ENCODE data around the gene CAMK1G. TPM values are rescaled to one million over a fixed set of nuclear protein-coding genes. Genes with fewer than 3 reads are reported as not detected.

Gene CAMK1G
- total and polyA plus RNA-seq, 2 experiments from 2014 or later = 0.11 TPM; not detected in 1

- TF ChIP-seq EZH2 (IDR thresholded peaks at IDR 0.05; ENCODE audit: insufficient read depth, poor library complexity, severe bottlenecking) = no peak
- no peak for TF ChIP-seq EZH2phosphoT487 (IDR thresholded peaks at IDR 0.05; ENCODE audit: insufficient read depth, low read depth)
- Histone ChIP-seq H3K4me2 (ENCODE audit: unreplicated experiment) (no peak overlapping the region), H3F3A (ENCODE audit: insufficient read depth) (no peaks in the 10 kb centered on the region), H3K36me3 (ENCODE audit: low read depth) (no peaks in the 10 kb centered on the region), H3K9me3 (ENCODE audit: low read depth) (no peaks in the 10 kb centered on the region), H4K20me1 (ENCODE audit: insufficient read depth) (no peaks in the 10 kb centered on the region), H3K4me3 (no peak overlapping the region), H2AFZ (no peak overlapping the region), H3K27ac (no peak overlapping the region), H3K27me3 (replicated peaks; ENCODE audit: insufficient read depth) (0 out of 2 replicates have a peak, but pooled peaks cover 4% of the 10 kb centered on the region), H3K9ac (no peak overlapping the region), H3K9me2 (ENCODE audit: insufficient read depth) (no peaks in the 10 kb centered on the region), H3K79me2 (ENCODE audit: insufficient read depth) (no peaks in the 10 kb centered on the region), H3K4me1 (ENCODE audit: insufficient read depth) (no peaks in the 10 kb centered on the region)
- 76 to 84% methylated on average over 8 of the region's 8 CpGs for WGBS, 2 experiments (ENCODE audit: low coverage in 1 of 2, low lambda C conversion rate in 2 of 2, missing lambda C conversion rate in 2 of 2)
- in situ Hi-C loops (cut with MboI) = no loop called here
- DNase-seq = no peak
These were observed 24.3 kb downstream of the CAMK1G start for GRCh38 chr1:209607795-209608178.

GRCh38 chr1:209609041-209609790 lies 25.7 kb downstream of the CAMK1G start:
- Histone ChIP-seq H3K27me3 (replicated peaks; ENCODE audit: insufficient read depth) (0 out of 2 replicates have a peak, but pooled peaks cover 4% of the 10 kb centered on the region), H3K9ac (no peak overlapping the region), H3K79me2 (ENCODE audit: insufficient read depth) (no peaks in the 10 kb centered on the region), H3F3A (ENCODE audit: insufficient read depth) (no peaks in the 10 kb centered on the region), H3K9me2 (ENCODE audit: insufficient read depth) (no peaks in the 10 kb centered on the region), H3K4me1 (ENCODE audit: insufficient read depth) (no peaks in the 10 kb centered on the region), H4K20me1 (ENCODE audit: insufficient read depth) (no peaks in the 10 kb centered on the region), H3K9me3 (ENCODE audit: low read depth) (no peaks in the 10 kb centered on the region), H3K27ac (no peak overlapping the region), H3K4me3 (no peak overlapping the region), H2AFZ (no peak overlapping the region), H3K4me2 (ENCODE audit: unreplicated experiment) (no peak overlapping the region), H3K36me3 (ENCODE audit: low read depth) (no peaks in the 10 kb centered on the region)
- no peak for TF ChIP-seq EZH2 (IDR thresholded peaks at IDR 0.05; ENCODE audit: insufficient read depth, poor library complexity, severe bottlenecking)
- TF ChIP-seq EZH2phosphoT487 (IDR thresholded peaks at IDR 0.05; ENCODE audit: insufficient read depth, low read depth) = no peak
- peak; percentile 19 for DNase-seq
- in situ Hi-C loops (cut with MboI) = no loop called here
- WGBS, 2 experiments (ENCODE audit: low coverage in 1 of 2, low lambda C conversion rate in 2 of 2, missing lambda C conversion rate in 2 of 2) = 22 to 33% methylated on average over 9 of the region's 9 CpGs

- in situ Hi-C loops (cut with MboI) = no loop called here
These were observed 26.5 kb downstream of the CAMK1G start for GRCh38 chr1:209609791-209610630.

GRCh38 chr1:209610631-209610905 lies 27.1 kb downstream of the CAMK1G start:
- Histone ChIP-seq H3K36me3 (ENCODE audit: low read depth) (no peaks in the 10 kb centered on the region), H3K9me2 (ENCODE audit: insufficient read depth) (no peaks in the 10 kb centered on the region), H3K27me3 (replicated peaks; ENCODE audit: insufficient read depth) (0 out of 2 replicates have a peak, but pooled peaks cover 4% of the 10 kb centered on the region), H3F3A (ENCODE audit: insufficient read depth) (no peaks in the 10 kb centered on the region), H3K27ac (no peak overlapping the region), H3K9ac (no peak overlapping the region), H3K4me1 (ENCODE audit: insufficient read depth) (no peaks in the 10 kb centered on the region), H3K4me3 (no peak overlapping the region), H4K20me1 (ENCODE audit: insufficient read depth) (no peaks in the 10 kb centered on the region), H3K4me2 (ENCODE audit: unreplicated experiment) (no peak overlapping the region), H3K9me3 (ENCODE audit: low read depth) (no peaks in the 10 kb centered on the region), H3K79me2 (ENCODE audit: insufficient read depth) (no peaks in the 10 kb centered on the region), H2AFZ (no peak overlapping the region)
- 42 to 43% methylated on average over 3 of the region's 3 CpGs for WGBS, 2 experiments (ENCODE audit: low coverage in 1 of 2, low lambda C conversion rate in 2 of 2, missing lambda C conversion rate in 2 of 2)
- TF ChIP-seq EZH2 (IDR thresholded peaks at IDR 0.05; ENCODE audit: insufficient read depth, poor library complexity, severe bottlenecking) (no peak), EZH2phosphoT487 (IDR thresholded peaks at IDR 0.05; ENCODE audit: insufficient read depth, low read depth) (no peak)
- in situ Hi-C loops (cut with MboI) = no loop called here
- no peak for DNase-seq

More at GRCh38 chr1:209609791-209610630, 26.5 kb downstream of the CAMK1G start:
- H3K4me3 ChIP-seq = no peak overlapping the region
- no peaks in the 10 kb centered on the region for H3K9me2 ChIP-seq (ENCODE audit: insufficient read depth)
- no peaks in the 10 kb centered on the region for H3K36me3 ChIP-seq (ENCODE audit: low read depth)
- H3K4me1 ChIP-seq (ENCODE audit: insufficient read depth) = no peaks in the 10 kb centered on the region
- H3K9ac ChIP-seq = no peak overlapping the region
- H3K79me2 ChIP-seq (ENCODE audit: insufficient read depth) = no peaks in the 10 kb centered on the region
- WGBS, 2 experiments (ENCODE audit: low coverage in 1 of 2, low lambda C conversion rate in 2 of 2, missing lambda C conversion rate in 2 of 2) = 55 to 60% methylated on average over 8 of the region's 8 CpGs
- 0 out of 2 replicates have a peak, but pooled peaks cover 4% of the 10 kb centered on the region for H3K27me3 ChIP-seq (replicated peaks; ENCODE audit: insufficient read depth)
- H4K20me1 ChIP-seq (ENCODE audit: insufficient read depth) = no peaks in the 10 kb centered on the region
- no peak overlapping the region for H2AFZ ChIP-seq
- no peaks in the 10 kb centered on the region for H3F3A ChIP-seq (ENCODE audit: insufficient read depth)
- H3K27ac ChIP-seq = no peak overlapping the region
- DNase-seq = no peak
- H3K9me3 ChIP-seq (ENCODE audit: low read depth) = no peaks in the 10 kb centered on the region
- no peak for TF ChIP-seq EZH2phosphoT487 (IDR thresholded peaks at IDR 0.05; ENCODE audit: insufficient read depth, low read depth)
- TF ChIP-seq EZH2 (IDR thresholded peaks at IDR 0.05; ENCODE audit: insufficient read depth, poor library complexity, severe bottlenecking) = no peak
- no peak overlapping the region for H3K4me2 ChIP-seq (ENCODE audit: unreplicated experiment)
